Skeletal muscle satellite cell (primary cell): Measurements from ENCODE around the gene CHCHD3.
A peak's percentile ranks its signal among the peaks of the same experiment; 100 is the strongest.

Experiments
- H3K27me3 ChIP-seq: 2 replicates; pipeline ENCODE4 v1.7.0; 2013; ENCODE audit warnings: low read length; ENCODE audit not compliant: control insufficient read depth, insufficient read depth
- H3K36me3 ChIP-seq: 2 replicates; pipeline ENCODE4 v1.7.0; 2013; ENCODE audit warnings: mild to moderate bottlenecking, control low read depth, low read length; ENCODE audit not compliant: insufficient read depth
- H3K4me1 ChIP-seq: 2 replicates; pipeline ENCODE4 v1.7.0; 2013; ENCODE audit warnings: low read length; ENCODE audit not compliant: control insufficient read depth, insufficient read depth
- H3K4me2 ChIP-seq: 2 replicates; pipeline ENCODE4 v1.7.0; 2013; ENCODE audit warnings: mild to moderate bottlenecking, low read length
- H3K4me3 ChIP-seq: 2 replicates; pipeline ENCODE4 v1.7.0; 2013; ENCODE audit warnings: low read length
- H3K9ac ChIP-seq: 2 replicates; pipeline ENCODE4 v1.7.0; 2013; ENCODE audit warnings: mild to moderate bottlenecking, low read depth, low read length, moderate library complexity
- H3K9me3 ChIP-seq: replicated peaks from 2 replicates; pipeline ENCODE4 v1.7.0; 2013; ENCODE audit warnings: mild to moderate bottlenecking, control low read depth, low read length

Gene CHCHD3

GRCh38 chr7:133053321-133053891 lies 28.5 kb downstream of the CHCHD3 start:
- Histone ChIP-seq H3K4me1 (peaks cover 45% of the 10 kb centered on the region), H3K4me3 (peak overlapping the region; percentile 35), H3K4me2 (peak overlapping the region; percentile 65), H3K9ac (peak overlapping the region; percentile 62), H3K9me3 (no peaks in the 10 kb centered on the region), H3K27me3 (no peaks in the 10 kb centered on the region), H3K36me3 (no peaks in the 10 kb centered on the region)

DNA sequence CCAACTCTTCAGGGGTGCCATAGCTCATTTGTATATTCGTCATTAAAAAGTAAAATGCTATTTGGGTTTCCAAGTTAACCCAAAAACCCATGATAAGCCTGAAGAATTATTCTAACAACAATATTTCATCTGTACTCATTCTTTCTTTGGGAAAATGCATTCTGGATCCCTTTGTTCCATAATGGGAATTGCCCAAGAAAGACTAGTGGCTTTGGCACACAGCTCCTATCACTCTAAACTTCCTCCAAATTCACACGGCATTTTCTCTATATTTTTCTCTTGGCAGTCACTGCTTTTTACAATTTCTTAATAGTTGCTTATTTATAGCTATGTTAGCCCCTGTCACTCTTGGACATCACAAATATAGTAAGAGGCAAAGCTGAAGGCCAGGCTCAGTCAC lies 29.1 kb downstream of the CHCHD3 start:
- Histone ChIP-seq H3K36me3 (no peaks in the 10 kb centered on the region), H3K9ac (peak overlapping the region; percentile 60), H3K27me3 (no peaks in the 10 kb centered on the region), H3K4me1 (peaks cover 45% of the 10 kb centered on the region), H3K4me3 (peak overlapping the region; percentile 35), H3K9me3 (no peaks in the 10 kb centered on the region), H3K4me2 (peak overlapping the region; percentile 65)

DNA sequence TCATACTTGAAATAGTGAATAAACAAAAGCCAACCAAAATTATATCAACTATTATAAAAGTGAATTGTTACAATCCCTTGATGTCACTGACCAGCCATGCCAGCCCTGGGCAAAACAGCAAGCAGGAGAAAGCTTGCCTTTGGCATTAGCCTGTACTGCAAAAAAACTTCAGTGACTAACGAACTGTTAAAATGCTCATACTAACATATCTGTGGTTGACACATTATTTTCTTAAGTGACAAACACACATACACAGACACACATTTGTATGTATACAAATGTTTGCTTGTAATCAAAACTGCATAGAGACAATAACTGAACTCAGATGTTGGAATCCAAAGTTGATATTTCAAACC lies 29.5 kb downstream of the CHCHD3 start:
- H3K4me2 ChIP-seq: peak overlapping the region; percentile 65
- peaks cover 46% of the 10 kb centered on the region for H3K4me1 ChIP-seq
- H3K9me3 ChIP-seq: no peaks in the 10 kb centered on the region
- H3K4me3 ChIP-seq: peak overlapping the region; percentile 35
- no peaks in the 10 kb centered on the region for H3K36me3 ChIP-seq
- H3K27me3 ChIP-seq: no peaks in the 10 kb centered on the region
- H3K9ac ChIP-seq: peak overlapping the region; percentile 60

GRCh38 chr7:133051719-133052400 lies 30.0 kb downstream of the CHCHD3 start:
- Histone ChIP-seq H3K9ac (no peak overlapping the region), H3K36me3 (no peaks in the 10 kb centered on the region), H3K4me1 (peaks cover 48% of the 10 kb centered on the region), H3K4me3 (no peak overlapping the region), H3K9me3 (no peaks in the 10 kb centered on the region), H3K27me3 (no peaks in the 10 kb centered on the region), H3K4me2 (no peak overlapping the region)

GRCh38 chr7:133051066-133051465 lies 30.8 kb downstream of the CHCHD3 start:
- H3K9ac ChIP-seq: no peak overlapping the region
- H3K27me3 ChIP-seq: no peaks in the 10 kb centered on the region
- H3K4me3 ChIP-seq: no peak overlapping the region
- H3K36me3 ChIP-seq: no peaks in the 10 kb centered on the region
- no peaks in the 10 kb centered on the region for H3K9me3 ChIP-seq
- no peak overlapping the region for H3K4me2 ChIP-seq
- H3K4me1 ChIP-seq: peaks cover 48% of the 10 kb centered on the region

DNA sequence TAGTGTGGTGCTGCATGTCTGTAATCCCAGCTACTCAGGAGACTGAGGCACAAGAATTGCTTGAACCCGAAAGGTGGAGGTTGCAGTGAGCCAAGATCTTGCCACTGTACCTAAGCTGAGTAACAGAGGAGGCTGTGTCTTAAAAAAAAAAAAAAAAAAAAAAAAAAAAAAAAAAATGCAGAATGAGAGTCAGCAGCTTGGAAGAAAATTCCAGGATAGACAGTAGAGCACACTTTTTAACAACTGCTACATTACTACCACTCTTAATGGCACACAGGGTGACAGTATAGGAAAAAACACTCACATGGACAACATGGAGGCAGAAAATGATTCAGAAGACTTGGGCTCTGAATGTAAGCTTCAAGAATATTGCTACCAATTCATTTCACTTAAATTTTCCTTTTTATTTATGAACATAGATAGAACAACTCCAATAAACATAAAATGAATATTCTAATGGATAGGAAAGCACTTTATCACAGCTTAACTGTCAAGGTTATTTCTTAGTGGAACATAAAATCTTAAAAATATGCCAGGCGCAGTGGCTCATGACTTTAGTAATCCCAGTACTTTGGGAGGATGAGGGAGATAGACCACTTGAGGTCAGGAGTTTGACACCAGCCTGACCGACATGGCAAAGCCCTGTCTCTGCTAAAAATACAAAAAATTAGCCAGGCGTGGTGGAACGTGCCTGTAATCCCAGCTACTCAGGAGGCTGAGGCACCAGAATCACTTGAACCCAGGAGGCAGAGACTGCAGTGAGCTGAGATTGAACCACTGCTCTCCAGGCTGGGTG lies 31.5 kb downstream of the CHCHD3 start:
- no peaks in the 10 kb centered on the region for H3K27me3 ChIP-seq
- peaks cover 48% of the 10 kb centered on the region for H3K4me1 ChIP-seq
- no peaks in the 10 kb centered on the region for H3K36me3 ChIP-seq
- no peak overlapping the region for H3K4me3 ChIP-seq
- no peak overlapping the region for H3K4me2 ChIP-seq
- no peak overlapping the region for H3K9ac ChIP-seq
- no peaks in the 10 kb centered on the region for H3K9me3 ChIP-seq

GRCh38 chr7:133048589-133048988 lies 33.3 kb downstream of the CHCHD3 start:
- no peak overlapping the region for H3K4me2 ChIP-seq
- H3K27me3 ChIP-seq: no peaks in the 10 kb centered on the region
- H3K9ac ChIP-seq: no peak overlapping the region
- peaks cover 34% of the 10 kb centered on the region for H3K4me1 ChIP-seq
- H3K4me3 ChIP-seq: no peak overlapping the region
- H3K9me3 ChIP-seq: no peaks in the 10 kb centered on the region
- no peaks in the 10 kb centered on the region for H3K36me3 ChIP-seq

DNA sequence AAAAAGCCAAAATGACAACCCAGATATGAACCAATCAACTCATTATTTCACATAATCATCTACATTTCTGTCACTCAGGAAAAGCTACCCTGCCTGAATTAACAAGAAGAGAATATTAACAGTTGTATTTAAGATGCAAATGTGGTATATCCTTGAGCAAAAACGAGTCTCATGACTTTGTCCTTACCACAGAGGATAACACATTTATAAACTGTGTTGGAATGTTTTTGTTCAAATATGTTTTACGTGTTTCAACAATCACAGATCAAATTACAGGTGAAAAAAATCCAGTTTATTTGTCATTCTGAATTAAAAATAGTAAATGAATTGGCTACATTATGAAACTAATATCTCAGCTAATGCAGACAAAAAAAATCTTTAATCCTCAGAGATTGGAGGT lies 34.6 kb downstream of the CHCHD3 start:
- Histone ChIP-seq H3K9me3 (no peaks in the 10 kb centered on the region), H3K27me3 (no peaks in the 10 kb centered on the region), H3K4me2 (peak overlapping the region; percentile 29), H3K36me3 (no peaks in the 10 kb centered on the region), H3K9ac (no peak overlapping the region), H3K4me3 (no peak overlapping the region), H3K4me1 (peaks cover 24% of the 10 kb centered on the region)

DNA sequence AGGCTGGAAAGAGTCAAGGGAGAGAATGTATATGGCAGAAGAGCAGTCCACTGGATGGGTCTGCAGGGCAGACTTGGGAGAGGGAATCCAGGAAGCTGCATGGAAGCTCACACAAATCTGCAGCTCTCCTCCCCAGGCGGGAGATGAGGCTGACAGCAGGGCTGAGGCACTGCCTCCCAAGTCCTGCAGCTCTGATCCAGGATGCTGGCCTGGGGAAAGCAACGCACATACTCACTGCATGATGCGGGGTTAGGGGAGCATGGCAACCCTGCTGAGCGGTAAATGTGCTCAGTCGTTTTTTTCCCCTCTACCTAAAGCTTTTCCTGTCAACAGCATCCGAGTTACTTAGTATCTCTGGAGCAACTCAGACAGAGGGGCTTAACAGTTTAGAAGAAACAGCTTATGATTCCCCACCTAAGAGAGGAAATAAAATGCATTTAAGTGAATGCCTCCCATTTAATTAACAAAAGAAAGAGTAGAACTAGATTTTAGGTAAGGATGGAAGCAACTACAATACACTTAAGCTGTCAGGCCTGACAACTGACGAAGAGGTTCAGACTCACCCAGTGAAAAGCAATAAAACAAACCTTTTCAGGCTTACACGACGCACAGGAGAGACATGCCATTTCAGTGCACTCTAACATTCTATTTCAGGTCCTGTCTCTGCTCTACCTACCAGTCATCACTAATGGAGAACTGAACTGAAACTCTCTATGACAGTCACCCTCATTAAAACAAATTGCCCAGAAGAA lies 37.0 kb downstream of the CHCHD3 start:
- no peak overlapping the region for H3K4me3 ChIP-seq
- no peak overlapping the region for H3K4me2 ChIP-seq
- H3K4me1 ChIP-seq: peaks cover 3% of the 10 kb centered on the region
- H3K9ac ChIP-seq: no peak overlapping the region
- H3K36me3 ChIP-seq: no peaks in the 10 kb centered on the region
- H3K27me3 ChIP-seq: no peaks in the 10 kb centered on the region
- H3K9me3 ChIP-seq: no peaks in the 10 kb centered on the region

DNA sequence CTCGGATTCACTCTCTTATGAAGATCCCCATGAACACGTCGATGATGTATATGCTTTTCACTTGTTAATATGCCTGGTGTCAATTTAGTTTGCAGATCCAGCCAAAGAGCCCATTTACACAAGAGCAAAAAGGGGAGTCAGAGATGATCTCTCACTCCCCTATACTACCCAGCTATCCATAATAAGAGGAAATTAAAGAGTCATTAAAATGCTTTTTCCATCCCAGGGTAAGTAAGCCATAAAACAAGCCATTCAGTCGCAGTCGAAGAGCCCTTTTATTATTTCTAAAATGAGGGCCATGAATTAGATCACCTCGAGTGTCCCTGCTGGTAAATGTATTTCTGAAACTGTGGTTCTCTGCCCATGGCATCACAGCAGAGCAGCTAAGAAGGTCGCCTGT lies 41.2 kb downstream of the CHCHD3 start:
- Histone ChIP-seq H3K4me2 (no peak overlapping the region), H3K9me3 (no peaks in the 10 kb centered on the region), H3K4me3 (no peak overlapping the region), H3K36me3 (no peaks in the 10 kb centered on the region), H3K27me3 (no peaks in the 10 kb centered on the region), H3K9ac (no peak overlapping the region), H3K4me1 (no peaks in the 10 kb centered on the region)

DNA sequence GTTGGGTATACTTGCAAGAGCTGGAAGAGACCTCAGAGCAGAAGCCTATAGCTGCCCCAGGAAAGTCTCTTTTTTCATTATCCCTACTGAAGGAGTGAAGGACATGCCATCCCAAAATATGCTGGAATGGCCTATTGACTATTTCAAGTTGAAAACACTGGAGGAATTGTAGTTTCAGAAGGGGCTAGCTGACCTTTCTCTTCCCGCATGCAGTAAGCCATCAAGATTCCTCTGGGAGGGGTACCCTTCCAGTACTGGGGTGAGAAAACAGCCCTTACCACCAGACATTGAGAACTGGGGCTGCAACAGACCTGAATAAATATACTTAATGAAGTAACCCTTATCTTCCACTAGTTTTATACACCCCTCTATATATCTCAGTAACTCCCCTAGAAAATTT lies 41.7 kb downstream of the CHCHD3 start:
- H3K4me1 ChIP-seq: no peaks in the 10 kb centered on the region
- H3K4me3 ChIP-seq: no peak overlapping the region
- H3K27me3 ChIP-seq: no peaks in the 10 kb centered on the region
- no peak overlapping the region for H3K9ac ChIP-seq
- no peak overlapping the region for H3K4me2 ChIP-seq
- H3K9me3 ChIP-seq: no peaks in the 10 kb centered on the region
- no peaks in the 10 kb centered on the region for H3K36me3 ChIP-seq
